HepG2 (cell line): Measurements from ENCODE around the gene XPO5. TPM values are rescaled to one million over a fixed set of nuclear protein-coding genes. Genes with fewer than 3 reads are reported as not detected.

Experiments
- polyA plus RNA-seq, 8 experiments: library from polyadenylated mRNA; depleted of rRNA in 3 of 8; stranded (reverse) in 7 of 8; unstranded in 1 of 8; fragments of >200 nt; fragmentation: Illumina TruSeq in 4 of 8; extraction: Trizol in 4 of 8; gene quantifications; 2 replicates each; pipeline versions ENCODE4 v1.2.1 to v1.2.3, GENCODE V29; 2011 to 2016; ENCODE audit warnings: low read depth in 4 of 8, missing spikeins in 1 of 8, mixed read lengths in 1 of 8; ENCODE audit not compliant: insufficient read depth in 1 of 8
- small RNA-seq, 3 experiments: library from RNA; depleted of rRNA; stranded (forward); fragments of <200 nt; gene quantifications; one replicate each; pipeline ENCODE3, GENCODE V24; 2012; ENCODE audit warnings: low read depth in 2 of 3, low replicate concordance in 1 of 3; ENCODE audit not compliant: insufficient read length in 3 of 3, insufficient read depth in 2 of 3
- total RNA-seq, 5 experiments: library from RNA; depleted of rRNA; stranded (reverse); fragments of >200 nt; fragmentation: Illumina TruSeq; extraction: Trizol; gene quantifications; 2 replicates each; pipeline ENCODE4 v1.2.3, GENCODE V29; 2016; ENCODE audit warnings: low read depth in 1 of 5

The XPO5 gene
- total and polyA plus RNA-seq, 2 of the 13 experiments (the other 11 are each of a cell fraction or from before 2014, with no cell fraction given): 52.2 to 68.0 TPM

Small RNAs within 50 kb of the gene (small RNA-seq; reads per million reads assigned to genes)
- gene RF00426 (0 reads per million in 3 experiments), gene RNU6-1113P (0 reads per million in 3 experiments)

Other genes starting within 250 kb of the XPO5 start
- gene ZNF318, start 206.4 kb downstream of the XPO5 start, total RNA-seq (2016; rRNA removed; fragmentation: Illumina TruSeq; extraction: Trizol): 13.0 and 19.4 TPM in 2 replicates
- 14.5 and 15.1 TPM in 2 replicates for gene ZNF318, start 206.4 kb downstream of the XPO5 start, polyA plus RNA-seq (2011; rRNA removed)
- 11.2 and 24.3 TPM in 2 replicates for gene ABCC10, start 148.5 kb downstream of the XPO5 start, total RNA-seq (2016; rRNA removed; fragmentation: Illumina TruSeq; extraction: Trizol)
- 16.0 and 24.1 TPM in 2 replicates for gene ABCC10, start 148.5 kb downstream of the XPO5 start, polyA plus RNA-seq (2011; rRNA removed)
- gene DLK2, start 120.5 kb downstream of the XPO5 start, total RNA-seq (2016; rRNA removed; fragmentation: Illumina TruSeq; extraction: Trizol): 0.74 and 1.2 TPM in 2 replicates
- gene DLK2, start 120.5 kb downstream of the XPO5 start, polyA plus RNA-seq (2011; rRNA removed): 3.8 and 5.9 TPM in 2 replicates
- gene TJAP1, start 98.5 kb downstream of the XPO5 start, total RNA-seq (2016; rRNA removed; fragmentation: Illumina TruSeq; extraction: Trizol): 10.2 and 15.7 TPM in 2 replicates
- 41.6 and 48.3 TPM in 2 replicates for gene TJAP1, start 98.5 kb downstream of the XPO5 start, polyA plus RNA-seq (2011; rRNA removed)
- gene LRRC73, start 65.7 kb downstream of the XPO5 start, total RNA-seq (2016; rRNA removed; fragmentation: Illumina TruSeq; extraction: Trizol): 0.11 and 0.17 TPM in 2 replicates
- gene LRRC73, start 65.7 kb downstream of the XPO5 start, polyA plus RNA-seq (2011; rRNA removed): 0.08 and 0.12 TPM in 2 replicates
- 51.2 and 107 TPM in 2 replicates for gene YIPF3, start 59.1 kb downstream of the XPO5 start, total RNA-seq (2016; rRNA removed; fragmentation: Illumina TruSeq; extraction: Trizol)
- 206 and 248 TPM in 2 replicates for gene YIPF3, start 59.1 kb downstream of the XPO5 start, polyA plus RNA-seq (2011; rRNA removed)
- 72.2 and 75.6 TPM in 2 replicates for gene POLR1C, start 58.9 kb downstream of the XPO5 start, total RNA-seq (2016; rRNA removed; fragmentation: Illumina TruSeq; extraction: Trizol)
- gene POLR1C, start 58.9 kb downstream of the XPO5 start, polyA plus RNA-seq (2011; rRNA removed): 55.2 and 62.6 TPM in 2 replicates
- 25.0 and 35.5 TPM in 2 replicates for gene POLH, start 147 bp upstream of the XPO5 start, total RNA-seq (2016; rRNA removed; fragmentation: Illumina TruSeq; extraction: Trizol)
- gene POLH, start 147 bp upstream of the XPO5 start, polyA plus RNA-seq (2011; rRNA removed): 6.3 and 11.6 TPM in 2 replicates
- gene GTPBP2, start 53.2 kb upstream of the XPO5 start, total RNA-seq (2016; rRNA removed; fragmentation: Illumina TruSeq; extraction: Trizol): 12.6 and 26.9 TPM in 2 replicates
- 88.2 and 125 TPM in 2 replicates for gene GTPBP2, start 53.2 kb upstream of the XPO5 start, polyA plus RNA-seq (2011; rRNA removed)
- gene MAD2L1BP, start 59.8 kb upstream of the XPO5 start, total RNA-seq (2016; rRNA removed; fragmentation: Illumina TruSeq; extraction: Trizol): 54.2 and 69.8 TPM in 2 replicates
- 55.5 and 57.8 TPM in 2 replicates for gene MAD2L1BP, start 59.8 kb upstream of the XPO5 start, polyA plus RNA-seq (2011; rRNA removed)
- 0.04 TPM in 1 of 2 replicates, not detected in the other for gene RSPH9, start 69.0 kb upstream of the XPO5 start, total RNA-seq (2016; rRNA removed; fragmentation: Illumina TruSeq; extraction: Trizol)
- not detected in 2 replicates for gene RSPH9, start 69.0 kb upstream of the XPO5 start, polyA plus RNA-seq (2011; rRNA removed)
- gene MRPS18A, start 111.8 kb upstream of the XPO5 start, total RNA-seq (2016; rRNA removed; fragmentation: Illumina TruSeq; extraction: Trizol): 89.1 and 100 TPM in 2 replicates
- 87.8 and 102 TPM in 2 replicates for gene MRPS18A, start 111.8 kb upstream of the XPO5 start, polyA plus RNA-seq (2011; rRNA removed)
- gene VEGFA, start 194.2 kb upstream of the XPO5 start, total RNA-seq (2016; rRNA removed; fragmentation: Illumina TruSeq; extraction: Trizol): 34.1 and 68.1 TPM in 2 replicates
- 629 and 1,104 TPM in 2 replicates for gene VEGFA, start 194.2 kb upstream of the XPO5 start, polyA plus RNA-seq (2011; rRNA removed)